Endodermal cell (in vitro differentiated cells): Measurements from ENCODE around the gene KRAS. TPM values are rescaled to one million over a fixed set of nuclear protein-coding genes. Genes with fewer than 3 reads are reported as not detected.

Experiments used
- DNase-seq: peaks from one replicate; pipeline ENCODE4 v3.0.0-alpha.2; 2017
- H3K27ac ChIP-seq: 2 replicates; pipeline ENCODE4 v1.5.1; 2013; ENCODE audit warnings: mild to moderate bottlenecking, low read depth, low read length, moderate library complexity
- H3K27me3 ChIP-seq: 2 replicates; pipeline ENCODE4 v1.6.1; 2013; ENCODE audit warnings: mild to moderate bottlenecking, low read length, moderate library complexity; ENCODE audit not compliant: insufficient read depth, control insufficient read depth, poor library complexity, severe bottlenecking
- H3K36me3 ChIP-seq: 2 replicates; pipeline ENCODE4 v1.7.0; 2013; ENCODE audit warnings: mild to moderate bottlenecking, low read length, moderate library complexity; ENCODE audit not compliant: control insufficient read depth, insufficient read depth
- H3K4me1 ChIP-seq: one replicate; pipeline ENCODE4 v1.7.0; 2013; ENCODE audit warnings: low read length; ENCODE audit not compliant: control insufficient read depth, insufficient read depth
- H3K4me3 ChIP-seq: 2 replicates; pipeline ENCODE4 v1.5.1; 2013; ENCODE audit warnings: mild to moderate bottlenecking, low read length, moderate library complexity
- H3K9ac ChIP-seq: 2 replicates; pipeline ENCODE4 v1.6.1; 2013; ENCODE audit warnings: mild to moderate bottlenecking, low read length, moderate library complexity; ENCODE audit not compliant: poor library complexity, severe bottlenecking; ENCODE audit errors: extremely low read depth
- H3K9me3 ChIP-seq: 2 replicates; pipeline ENCODE4 v1.6.1; 2013; ENCODE audit warnings: mild to moderate bottlenecking, low read length, moderate library complexity; ENCODE audit not compliant: control insufficient read depth
- H3K27ac Mint-ChIP-seq: 2 replicates; pipeline ENCODE4 v1.8.0; 2020; ENCODE audit warnings: mixed read lengths
- H3K27me3 Mint-ChIP-seq: 2 replicates; pipeline ENCODE4 v1.8.0; 2021; ENCODE audit warnings: mild to moderate bottlenecking, mixed read lengths; ENCODE audit not compliant: insufficient read depth
- H3K36me3 Mint-ChIP-seq: 2 replicates; pipeline ENCODE4 v1.8.0; 2020; ENCODE audit warnings: low read depth, mixed read lengths
- H3K4me1 Mint-ChIP-seq: 2 replicates; pipeline ENCODE4 v1.8.0; 2020; ENCODE audit warnings: mixed read lengths
- H3K4me3 Mint-ChIP-seq: 2 replicates; pipeline ENCODE4 v1.8.0; 2020; ENCODE audit warnings: mild to moderate bottlenecking, moderate library complexity, mixed read lengths
- H3K9me3 Mint-ChIP-seq: 2 replicates; pipeline ENCODE4 v1.8.0; 2020; ENCODE audit warnings: mild to moderate bottlenecking, mixed read lengths
- WGBS, 2 experiments: methylation state at CpG; one replicate each; pipeline versions ENCODE4 v1.1.5 to v1.1.7; 2013; ENCODE audit warnings: missing lambda C conversion rate in 2 of 2, mixed read lengths in 1 of 2; ENCODE audit not compliant: insufficient coverage in 1 of 2, insufficient read length in 1 of 2; 5-methylcytosine and 5-hydroxymethylcytosine counted together
- total RNA-seq, 2 donors: library from RNA; stranded (reverse); fragmentation: NEBNext Ultra II Directional in 1 of 2; extraction: Animal tissue kit (Norgen Biotek cat#: 25700) in 1 of 2; gene quantifications; 2 replicates in 1 of 2; 3 replicates in 1 of 2; pipeline ENCODE4 v1.2.1, GENCODE V29; 2021
- TF ChIP-seq, protein P1 (sequence below): fragments of 200-600 bp; sonication (generic); conservative IDR thresholded peaks from 2 replicates; pipeline ENCODE4 v1.5.0; 2021; ENCODE audit warnings: antibody characterized with exemption, mild to moderate bottlenecking

KRAS gene
- total RNA-seq, 2 donors from 2014 or later = 58.0 to 140 TPM

DNA sequence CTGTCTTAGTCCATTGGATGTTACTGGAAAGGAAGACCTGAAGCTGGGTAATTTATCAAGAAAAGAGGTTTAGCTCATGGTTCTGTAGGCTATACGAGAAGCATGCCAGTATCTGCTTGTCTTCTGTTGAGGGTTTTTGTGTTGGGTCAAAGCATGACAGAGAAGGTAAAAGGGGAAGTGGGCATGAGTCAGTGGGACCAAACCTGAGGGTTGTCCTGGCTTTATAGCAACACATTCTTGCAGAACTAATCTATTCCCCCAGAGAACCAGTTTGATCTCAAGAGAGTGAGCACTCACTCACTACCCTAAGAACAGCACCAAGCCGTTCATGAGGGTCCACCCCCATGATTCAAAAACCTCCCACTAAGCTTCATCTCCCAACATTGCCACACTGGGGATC, 19.0 kb upstream of the KRAS start:
- H3K36me3 Mint-ChIP-seq = no peaks in the 10 kb centered on the region
- Histone ChIP-seq H3K27ac (no peak overlapping the region), H3K27me3 (no peaks in the 10 kb centered on the region), H3K9ac (no peak overlapping the region), H3K9me3 (no peaks in the 10 kb centered on the region), H3K4me1 (peaks cover 7% of the 10 kb centered on the region), H3K4me3 (no peak overlapping the region), H3K36me3 (no peaks in the 10 kb centered on the region)
- no peak overlapping the region for H3K4me3 Mint-ChIP-seq
- TF ChIP-seq, protein P1, sequence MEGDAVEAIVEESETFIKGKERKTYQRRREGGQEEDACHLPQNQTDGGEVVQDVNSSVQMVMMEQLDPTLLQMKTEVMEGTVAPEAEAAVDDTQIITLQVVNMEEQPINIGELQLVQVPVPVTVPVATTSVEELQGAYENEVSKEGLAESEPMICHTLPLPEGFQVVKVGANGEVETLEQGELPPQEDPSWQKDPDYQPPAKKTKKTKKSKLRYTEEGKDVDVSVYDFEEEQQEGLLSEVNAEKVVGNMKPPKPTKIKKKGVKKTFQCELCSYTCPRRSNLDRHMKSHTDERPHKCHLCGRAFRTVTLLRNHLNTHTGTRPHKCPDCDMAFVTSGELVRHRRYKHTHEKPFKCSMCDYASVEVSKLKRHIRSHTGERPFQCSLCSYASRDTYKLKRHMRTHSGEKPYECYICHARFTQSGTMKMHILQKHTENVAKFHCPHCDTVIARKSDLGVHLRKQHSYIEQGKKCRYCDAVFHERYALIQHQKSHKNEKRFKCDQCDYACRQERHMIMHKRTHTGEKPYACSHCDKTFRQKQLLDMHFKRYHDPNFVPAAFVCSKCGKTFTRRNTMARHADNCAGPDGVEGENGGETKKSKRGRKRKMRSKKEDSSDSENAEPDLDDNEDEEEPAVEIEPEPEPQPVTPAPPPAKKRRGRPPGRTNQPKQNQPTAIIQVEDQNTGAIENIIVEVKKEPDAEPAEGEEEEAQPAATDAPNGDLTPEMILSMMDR = no peak
- WGBS, 2 experiments = 85% methylated on average over 2 of the region's 2 CpGs; no CpG with 5 or more reads in 1 of the 2 experiments
- no peak overlapping the region for H3K27ac Mint-ChIP-seq
- peaks cover 13% of the 10 kb centered on the region for H3K4me1 Mint-ChIP-seq
- no peaks in the 10 kb centered on the region for H3K27me3 Mint-ChIP-seq
- DNase-seq = no peak
- no peaks in the 10 kb centered on the region for H3K9me3 Mint-ChIP-seq

DNA sequence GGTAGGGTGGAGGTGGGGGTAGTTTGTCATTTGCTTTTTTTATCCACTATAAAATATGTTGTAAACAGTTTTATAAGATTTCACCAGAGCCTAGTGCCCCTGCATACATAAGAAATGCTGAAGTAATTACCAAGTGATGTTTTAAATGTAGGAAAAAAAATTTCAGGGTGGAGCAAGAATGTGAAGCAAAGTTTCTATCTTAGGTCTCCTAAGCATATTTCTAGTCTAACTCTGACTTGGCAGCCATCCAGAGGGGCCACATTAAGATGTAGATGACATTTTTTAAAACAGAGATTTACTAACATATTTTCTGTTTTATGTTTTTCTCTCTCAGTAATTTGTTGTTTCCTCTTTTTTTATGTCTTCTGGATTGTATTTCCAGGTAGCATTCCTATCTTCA, 15.8 kb upstream of the KRAS start:
- no peak overlapping the region for H3K4me3 ChIP-seq
- TF ChIP-seq, protein P1 = no peak
- DNase-seq = no peak

DNA sequence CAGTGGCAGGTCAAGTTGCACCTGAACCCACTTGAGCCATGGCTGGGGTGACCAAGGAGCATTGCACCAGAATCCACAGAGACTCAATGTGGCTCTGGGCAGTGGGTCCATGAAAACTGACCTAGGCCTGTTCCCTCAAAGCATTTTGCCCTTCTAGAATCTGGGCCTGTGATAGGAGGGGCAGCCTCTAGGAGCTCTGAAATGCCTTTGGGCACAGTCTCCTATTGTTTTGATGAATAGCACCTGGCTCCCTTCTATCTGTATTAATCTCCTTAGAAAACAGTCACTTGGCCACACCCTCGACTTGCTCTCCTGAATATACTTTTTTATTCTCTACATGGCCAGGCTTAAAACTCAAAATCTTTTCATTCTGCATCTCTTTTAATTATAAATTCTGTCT, 14.1 kb upstream of the KRAS start:
- peaks cover 14% of the 10 kb centered on the region for H3K9me3 ChIP-seq
- WGBS, 2 experiments = 65 to 80% methylated on average over 1 of the region's 1 CpG
- DNase-seq = no peak
- H3K4me1 ChIP-seq = peaks cover 15% of the 10 kb centered on the region
- H3K4me1 Mint-ChIP-seq = peaks cover 17% of the 10 kb centered on the region
- no peak overlapping the region for H3K9ac ChIP-seq
- H3K27ac Mint-ChIP-seq = no peak overlapping the region
- H3K4me3 Mint-ChIP-seq = no peak overlapping the region
- H3K36me3 ChIP-seq = no peaks in the 10 kb centered on the region
- H3K9me3 Mint-ChIP-seq = peaks cover 2% of the 10 kb centered on the region
- H3K36me3 Mint-ChIP-seq = peaks cover 2% of the 10 kb centered on the region
- H3K4me3 ChIP-seq = no peak overlapping the region
- H3K27ac ChIP-seq = no peak overlapping the region
- H3K27me3 ChIP-seq = no peaks in the 10 kb centered on the region
- H3K27me3 Mint-ChIP-seq = no peaks in the 10 kb centered on the region
- TF ChIP-seq, protein P1 = peak; percentile 35

More for the DNA sequence above, 15.8 kb upstream of the KRAS start:
- no peak overlapping the region for H3K9ac ChIP-seq
- peaks cover 3% of the 10 kb centered on the region for H3K9me3 ChIP-seq
- Mint-ChIP-seq H3K4me3 (no peak overlapping the region), H3K4me1 (peaks cover 17% of the 10 kb centered on the region), H3K27ac (no peak overlapping the region), H3K27me3 (no peaks in the 10 kb centered on the region), H3K9me3 (peaks cover 2% of the 10 kb centered on the region), H3K36me3 (no peaks in the 10 kb centered on the region)
- H3K36me3 ChIP-seq = no peaks in the 10 kb centered on the region
- no peak overlapping the region for H3K27ac ChIP-seq
- peaks cover 15% of the 10 kb centered on the region for H3K4me1 ChIP-seq
- no peaks in the 10 kb centered on the region for H3K27me3 ChIP-seq
